ENCODE measurements around the gene CAPN10. TPM values are rescaled to one million over a fixed set of nuclear protein-coding genes. Genes with fewer than 3 reads are reported as not detected.

CAPN10 gene
- total RNA-seq, 1 donor from 2014 or later: 32.1 TPM

DNA sequence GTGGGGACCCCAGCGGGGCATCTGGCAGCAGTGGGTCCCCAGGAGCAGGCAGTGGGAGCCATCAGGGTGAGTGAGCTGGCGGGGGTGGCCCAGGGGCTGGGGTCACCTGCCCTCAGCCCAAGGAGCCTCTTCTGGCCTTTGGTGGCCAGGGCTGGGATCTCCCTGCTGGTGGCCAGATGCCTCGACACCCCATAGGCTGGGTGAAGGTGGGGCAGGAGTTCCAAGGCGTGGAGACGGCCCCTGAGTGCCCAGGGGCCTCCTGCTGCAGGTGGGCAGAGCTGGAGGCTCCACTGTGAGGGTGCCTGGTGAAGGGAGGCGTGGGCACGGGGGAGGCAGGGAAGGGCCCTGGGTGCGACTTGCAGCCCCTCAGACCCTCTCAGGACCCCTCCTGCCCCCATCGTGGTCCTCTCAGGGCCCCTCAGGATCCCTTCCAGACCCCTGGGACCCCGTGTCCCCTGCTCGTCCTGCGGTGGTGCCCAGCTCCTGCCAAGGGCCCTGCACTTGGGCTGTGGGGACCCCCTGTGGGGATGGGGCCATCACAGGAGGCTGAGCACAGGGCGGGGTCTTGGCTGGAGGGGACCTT lies 33.7 kb downstream of the CAPN10 start:
- no peak for DNase-seq (ENCODE audit: extremely low read depth, low read depth, low spot score)

DNA sequence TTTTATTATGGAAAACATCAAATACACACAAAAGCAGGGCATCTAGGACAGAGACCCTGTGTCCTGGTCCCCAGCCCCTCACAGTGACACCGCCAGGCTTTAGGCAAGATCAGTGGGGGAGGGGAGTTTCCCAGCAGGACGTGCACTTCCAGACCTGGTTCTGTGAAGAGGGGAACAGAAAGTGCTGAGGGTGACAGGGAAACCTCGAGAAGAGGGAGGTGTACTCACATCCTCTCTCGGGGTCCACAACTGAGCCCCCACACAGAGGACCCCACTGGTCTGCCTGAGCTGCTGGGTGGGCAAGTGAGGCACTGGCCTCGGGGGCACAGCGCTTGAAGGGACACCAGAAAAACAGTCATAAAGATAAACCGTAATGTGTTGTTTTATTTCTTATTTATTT lies 34.3 kb downstream of the CAPN10 start:
- DNase-seq (ENCODE audit: extremely low read depth, low read depth, low spot score): no peak

GRCh38 chr2:240622060-240622411 lies 35.5 kb downstream of the CAPN10 start:
- no peak for DNase-seq (ENCODE audit: extremely low read depth, low read depth, low spot score)

DNA sequence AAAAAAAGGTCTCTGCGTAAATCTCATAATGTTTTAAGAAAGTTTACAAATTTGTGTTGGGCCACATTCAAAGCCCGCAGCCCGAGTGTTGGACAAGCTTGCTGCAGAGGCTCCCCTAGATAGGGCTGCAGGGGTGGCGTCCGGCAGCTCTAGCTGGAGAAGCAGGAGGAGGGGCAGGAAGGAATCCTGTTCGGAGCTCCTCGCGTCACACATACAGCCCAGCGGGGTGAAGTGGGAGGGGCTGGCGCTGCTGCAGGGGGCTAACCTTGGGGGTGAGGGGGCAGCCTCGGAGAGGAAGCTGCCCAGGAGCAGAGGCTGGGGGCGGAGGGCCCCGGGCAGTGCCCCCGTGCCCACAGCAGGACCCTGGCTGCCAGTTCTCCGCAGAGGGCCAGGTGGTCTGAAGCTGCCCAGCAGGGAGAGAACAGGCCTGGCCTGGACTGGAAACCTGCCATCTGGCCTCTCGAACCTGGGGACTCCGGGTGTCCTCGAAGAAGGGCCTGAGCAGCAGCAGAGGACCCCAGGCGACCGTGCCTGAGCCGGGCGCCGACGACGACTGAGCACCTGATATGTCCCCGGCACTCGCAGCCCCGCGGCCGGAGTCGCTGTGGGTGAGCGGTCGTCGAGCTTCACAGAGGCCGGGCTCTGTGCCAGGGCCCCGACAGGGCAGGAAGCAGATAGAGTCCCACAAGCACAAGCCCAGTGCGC lies 36.1 kb downstream of the CAPN10 start:
- no peak for DNase-seq (ENCODE audit: extremely low read depth, low read depth, low spot score)

DNA sequence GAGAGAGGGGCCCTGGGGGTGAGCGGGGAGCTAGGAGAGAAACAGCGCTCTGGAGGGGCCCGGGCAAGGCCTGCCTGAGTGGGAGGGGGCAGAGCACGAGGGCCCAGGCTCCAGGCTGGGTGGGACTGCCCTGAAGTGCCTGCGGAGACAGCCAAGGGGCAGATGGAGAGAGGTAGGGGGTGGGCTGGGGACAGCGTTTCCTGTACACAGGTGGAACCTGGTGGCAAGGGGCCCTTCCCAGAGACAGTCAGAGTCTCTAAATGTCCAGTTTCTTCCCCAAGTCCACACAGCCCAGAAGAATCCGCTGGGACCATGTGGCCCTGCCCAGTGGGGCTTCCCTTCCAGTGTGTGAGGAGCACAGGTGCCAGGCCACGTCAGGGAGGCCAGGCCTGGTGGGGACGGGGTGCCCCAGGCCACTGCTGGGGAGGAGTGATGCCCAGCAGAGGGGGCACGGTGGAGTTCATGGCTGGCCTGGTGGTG lies 37.0 kb downstream of the CAPN10 start:
- no peak for DNase-seq (ENCODE audit: extremely low read depth, low read depth, low spot score)

- DNase-seq (ENCODE audit: extremely low read depth, low read depth, low spot score): no peak
Observed at GRCh38 chr2:240624011-240624949, 37.7 kb downstream of the CAPN10 start.

DNA sequence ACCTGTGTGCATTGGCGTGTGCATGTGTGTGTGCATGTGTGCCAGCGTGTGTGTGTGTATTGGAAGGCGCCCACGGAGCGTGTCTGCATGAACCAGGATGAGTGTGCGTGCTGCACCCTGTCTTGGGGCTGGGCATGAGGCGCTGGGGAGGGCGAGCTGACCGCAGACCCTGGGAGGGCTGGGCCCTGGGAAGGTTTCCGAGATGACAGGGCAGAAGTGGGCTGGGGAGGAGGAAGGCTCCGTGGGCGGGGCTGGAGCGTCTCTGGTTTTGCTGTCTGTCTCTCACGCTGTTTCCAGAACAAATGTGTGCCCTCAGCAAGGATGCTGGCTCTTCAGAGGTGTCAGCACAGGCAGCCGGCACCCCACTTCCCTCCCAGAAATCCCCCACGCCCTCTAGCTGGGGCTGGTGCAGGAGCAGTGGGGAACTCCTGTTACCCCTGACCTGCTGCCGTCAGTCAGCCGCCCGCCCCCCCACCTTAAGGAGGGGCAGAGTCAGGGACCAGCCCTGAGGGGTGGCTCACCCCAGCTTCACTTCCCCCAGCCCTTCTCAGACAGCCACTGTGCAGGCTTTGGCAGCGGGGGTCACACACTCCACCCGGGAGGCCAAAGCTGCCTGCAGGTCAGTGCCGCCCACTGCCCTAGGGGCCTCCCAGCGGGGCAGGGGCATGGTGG lies 38.6 kb downstream of the CAPN10 start, which contains the start of gene GPR35:
GPR35 (plus strand) TSS at position 531 of the 672 bp plus-strand sequence. CDS start 4,473 bp downstream, outside the sequence.
- no peak for DNase-seq (ENCODE audit: extremely low read depth, low read depth, low spot score)

GRCh38 chr2:240626531-240627300 lies 40.2 kb downstream of the CAPN10 start:
- DNase-seq (ENCODE audit: extremely low read depth, low read depth, low spot score): no peak

GRCh38 chr2:240627736-240628506 lies 41.4 kb downstream of the CAPN10 start:
- no peak for DNase-seq (ENCODE audit: extremely low read depth, low read depth, low spot score)

DNA sequence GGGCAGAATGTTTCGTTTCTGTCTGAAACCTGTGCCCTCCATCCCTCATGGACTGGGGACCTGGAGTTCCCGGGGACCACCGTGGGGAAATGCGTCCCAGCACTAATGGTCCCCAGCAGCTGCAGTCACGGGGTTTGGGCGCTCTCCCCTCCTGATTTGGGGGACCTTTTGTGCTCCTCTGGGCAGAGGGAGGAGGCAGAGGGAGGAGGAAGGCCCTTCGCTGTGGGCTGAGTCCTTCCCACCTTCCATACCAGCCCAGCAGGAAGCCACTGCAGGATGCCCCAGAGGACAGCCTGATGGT lies 41.9 kb downstream of the CAPN10 start:
- DNase-seq (ENCODE audit: extremely low read depth, low read depth, low spot score): no peak

DNA sequence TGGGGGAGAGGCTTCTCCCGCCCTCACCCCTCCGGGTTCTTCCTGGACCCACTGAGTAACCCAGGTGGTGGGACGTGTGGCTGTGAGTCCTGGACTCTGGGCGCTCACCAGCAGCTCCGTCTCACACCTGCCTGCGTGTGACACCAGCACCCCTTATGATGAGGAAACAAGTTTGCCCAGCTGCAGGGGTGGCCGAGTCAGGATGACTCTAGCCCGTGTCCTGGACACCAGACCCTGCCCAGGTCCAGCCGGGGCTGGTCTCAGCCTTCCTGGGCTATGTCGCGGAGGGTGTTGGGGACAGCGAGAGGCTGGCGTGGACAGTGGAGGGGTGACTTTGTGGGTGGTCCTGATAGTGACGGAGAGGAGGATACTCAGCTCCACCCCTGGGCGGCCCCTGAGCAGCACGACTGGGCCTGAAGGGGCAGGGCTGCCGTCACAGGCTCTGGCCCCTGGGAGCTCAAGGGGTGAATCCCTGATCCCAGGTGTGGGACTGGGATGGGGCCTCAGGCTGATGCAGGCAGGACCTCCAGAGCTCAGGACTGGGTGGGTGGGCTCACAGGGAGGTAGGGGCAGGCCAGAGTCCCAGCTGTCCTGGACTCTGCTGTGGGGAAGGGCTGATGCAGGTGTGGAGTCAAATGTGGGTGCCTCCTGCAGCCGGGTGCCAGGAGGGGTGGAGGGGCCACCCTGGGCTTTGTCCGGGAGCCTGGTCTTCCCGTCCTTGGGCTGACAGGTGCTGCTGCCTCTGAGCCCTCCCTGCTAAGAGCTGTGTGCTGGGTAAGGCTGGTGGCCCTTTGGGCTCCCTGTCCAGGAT lies 42.5 kb downstream of the CAPN10 start:
- DNase-seq (ENCODE audit: extremely low read depth, low read depth, low spot score): no peak

GRCh38 chr2:240629619-240629967 lies 43.1 kb downstream of the CAPN10 start:
- DNase-seq (ENCODE audit: extremely low read depth, low read depth, low spot score): no peak

DNA sequence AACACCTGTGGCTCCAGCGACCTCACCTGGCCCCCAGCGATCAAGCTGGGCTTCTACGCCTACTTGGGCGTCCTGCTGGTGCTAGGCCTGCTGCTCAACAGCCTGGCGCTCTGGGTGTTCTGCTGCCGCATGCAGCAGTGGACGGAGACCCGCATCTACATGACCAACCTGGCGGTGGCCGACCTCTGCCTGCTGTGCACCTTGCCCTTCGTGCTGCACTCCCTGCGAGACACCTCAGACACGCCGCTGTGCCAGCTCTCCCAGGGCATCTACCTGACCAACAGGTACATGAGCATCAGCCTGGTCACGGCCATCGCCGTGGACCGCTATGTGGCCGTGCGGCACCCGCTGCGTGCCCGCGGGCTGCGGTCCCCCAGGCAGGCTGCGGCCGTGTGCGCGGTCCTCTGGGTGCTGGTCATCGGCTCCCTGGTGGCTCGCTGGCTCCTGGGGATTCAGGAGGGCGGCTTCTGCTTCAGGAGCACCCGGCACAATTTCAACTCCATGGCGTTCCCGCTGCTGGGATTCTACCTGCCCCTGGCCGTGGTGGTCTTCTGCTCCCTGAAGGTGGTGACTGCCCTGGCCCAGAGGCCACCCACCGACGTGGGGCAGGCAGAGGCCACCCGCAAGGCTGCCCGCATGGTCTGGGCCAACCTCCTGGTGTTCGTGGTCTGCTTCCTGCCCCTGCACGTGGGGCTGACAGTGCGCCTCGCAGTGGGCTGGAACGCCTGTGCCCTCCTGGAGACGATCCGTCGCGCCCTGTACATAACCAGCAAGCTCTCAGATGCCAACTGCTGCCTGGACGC lies 43.6 kb downstream of the CAPN10 start:
- no peak for DNase-seq (ENCODE audit: extremely low read depth, low read depth, low spot score)

DNA sequence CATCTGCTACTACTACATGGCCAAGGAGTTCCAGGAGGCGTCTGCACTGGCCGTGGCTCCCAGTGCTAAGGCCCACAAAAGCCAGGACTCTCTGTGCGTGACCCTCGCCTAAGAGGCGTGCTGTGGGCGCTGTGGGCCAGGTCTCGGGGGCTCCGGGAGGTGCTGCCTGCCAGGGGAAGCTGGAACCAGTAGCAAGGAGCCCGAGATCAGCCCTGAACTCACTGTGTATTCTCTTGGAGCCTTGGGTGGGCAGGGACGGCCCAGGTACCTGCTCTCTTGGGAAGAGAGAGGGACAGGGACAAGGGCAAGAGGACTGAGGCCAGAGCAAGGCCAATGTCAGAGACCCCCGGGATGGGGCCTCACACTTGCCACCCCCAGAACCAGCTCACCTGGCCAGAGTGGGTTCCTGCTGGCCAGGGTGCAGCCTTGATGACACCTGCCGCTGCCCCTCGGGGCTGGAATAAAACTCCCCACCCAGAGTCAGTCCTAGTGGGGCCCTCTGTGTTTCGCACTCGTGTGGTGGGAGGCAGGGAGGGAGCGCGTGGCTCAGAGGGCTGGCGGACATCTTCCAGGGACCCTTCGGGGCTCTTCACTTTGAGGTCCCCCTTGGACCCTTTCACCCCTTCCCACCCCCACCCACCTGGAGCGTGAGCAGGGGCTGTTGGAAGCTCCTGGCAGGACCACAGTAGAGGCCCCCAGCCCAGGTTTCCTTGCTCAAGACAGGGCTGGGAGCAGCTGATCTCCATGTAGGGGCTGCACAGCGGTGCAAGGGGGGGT lies 44.4 kb downstream of the CAPN10 start:
- no peak for DNase-seq (ENCODE audit: extremely low read depth, low read depth, low spot score)

GRCh38 chr2:240631548-240632305 lies 45.2 kb downstream of the CAPN10 start:
- no peak for DNase-seq (ENCODE audit: extremely low read depth, low read depth, low spot score)

GRCh38 chr2:240632306-240632721 lies 45.8 kb downstream of the CAPN10 start:
- DNase-seq (ENCODE audit: extremely low read depth, low read depth, low spot score): no peak
